CD4-positive, alpha-beta T cell treated with Interleukin-17A for 1 hour (primary cell): Measurements from ENCODE around the gene IL2RA.
A peak's percentile ranks its signal among the peaks of the same experiment; 100 is the strongest.
"Not testable (repeated sequence)": the region's sequence is repeated elsewhere in the genome, so short reads cannot be mapped to it uniquely, and the experiment has no call there.

Experiments
- DNase-seq: peaks from one replicate; pipeline ENCODE4 v3.0.0-alpha.2; 2020

Gene IL2RA

GRCh38 chr10:6082496-6083395, 20.6 kb upstream of the IL2RA start:
- DNase-seq = no peak

- DNase-seq = no peak
These were observed 18.3 kb upstream of the IL2RA start for GRCh38 chr10:6080417-6080973.

- DNase-seq = no peak
These were observed 16.9 kb upstream of the IL2RA start for GRCh38 chr10:6079044-6079443.

- DNase-seq = no peak
These were observed 15.0 kb upstream of the IL2RA start for GRCh38 chr10:6077071-6077675.

- DNase-seq = no peak
These were observed 12.5 kb upstream of the IL2RA start for GRCh38 chr10:6074489-6075301.

- DNase-seq = no peak
These were observed 10.2 kb upstream of the IL2RA start for GRCh38 chr10:6072215-6072934.

- DNase-seq = no peak
These were observed 9.3 kb upstream of the IL2RA start for GRCh38 chr10:6071181-6072175.

GRCh38 chr10:6070660-6071059, 8.5 kb upstream of the IL2RA start:
- DNase-seq = no peak

GRCh38 chr10:6069081-6069931, 7.1 kb upstream of the IL2RA start:
- no peak for DNase-seq

- peak; percentile 52 for DNase-seq
These were observed 6.3 kb upstream of the IL2RA start for GRCh38 chr10:6068422-6068821.

- no peak for DNase-seq
These were observed 5.8 kb upstream of the IL2RA start for GRCh38 chr10:6068006-6068405.

GRCh38 chr10:6067457-6067856, 5.3 kb upstream of the IL2RA start:
- DNase-seq = no peak

- no peak for DNase-seq
These were observed 3.7 kb upstream of the IL2RA start for GRCh38 chr10:6065835-6066234.

- no peak for DNase-seq
These were observed 3.2 kb upstream of the IL2RA start for GRCh38 chr10:6065406-6065805.

- DNase-seq = not testable (repeated sequence)
These were observed 2.6 kb upstream of the IL2RA start for GRCh38 chr10:6064726-6065125.

GRCh38 chr10:6064119-6064518, 2.0 kb upstream of the IL2RA start:
- no peak for DNase-seq

- DNase-seq = no peak
These were observed 1.1 kb downstream of the IL2RA start for GRCh38 chr10:6061056-6061455.

- DNase-seq = no peak
These were observed 2.7 kb downstream of the IL2RA start for GRCh38 chr10:6059506-6059905.

- DNase-seq = no peak
These were observed 3.3 kb downstream of the IL2RA start for GRCh38 chr10:6058682-6059475.
